Measurements from ENCODE around the gene EPHA5.

Gene EPHA5

DNA sequence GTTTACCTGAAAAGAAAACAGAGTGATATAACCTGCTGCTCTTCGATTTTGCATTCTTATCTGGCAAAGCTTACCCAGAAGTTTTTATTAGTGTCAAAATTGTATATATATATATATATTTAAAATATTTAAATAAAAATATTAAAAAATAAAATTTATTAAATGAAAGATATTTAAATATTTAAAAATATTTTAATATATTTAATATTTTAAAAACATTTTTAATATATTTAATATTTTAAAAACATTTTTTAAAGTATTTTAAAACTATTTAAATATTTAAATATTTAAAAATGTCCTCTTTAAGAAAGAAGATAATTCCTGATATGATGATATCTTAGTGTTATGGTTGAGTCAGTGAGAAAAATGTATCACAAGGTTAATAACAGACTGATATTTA is 317.2 kb downstream of the EPHA5 start:
- TF ChIP-seq, protein P1, sequence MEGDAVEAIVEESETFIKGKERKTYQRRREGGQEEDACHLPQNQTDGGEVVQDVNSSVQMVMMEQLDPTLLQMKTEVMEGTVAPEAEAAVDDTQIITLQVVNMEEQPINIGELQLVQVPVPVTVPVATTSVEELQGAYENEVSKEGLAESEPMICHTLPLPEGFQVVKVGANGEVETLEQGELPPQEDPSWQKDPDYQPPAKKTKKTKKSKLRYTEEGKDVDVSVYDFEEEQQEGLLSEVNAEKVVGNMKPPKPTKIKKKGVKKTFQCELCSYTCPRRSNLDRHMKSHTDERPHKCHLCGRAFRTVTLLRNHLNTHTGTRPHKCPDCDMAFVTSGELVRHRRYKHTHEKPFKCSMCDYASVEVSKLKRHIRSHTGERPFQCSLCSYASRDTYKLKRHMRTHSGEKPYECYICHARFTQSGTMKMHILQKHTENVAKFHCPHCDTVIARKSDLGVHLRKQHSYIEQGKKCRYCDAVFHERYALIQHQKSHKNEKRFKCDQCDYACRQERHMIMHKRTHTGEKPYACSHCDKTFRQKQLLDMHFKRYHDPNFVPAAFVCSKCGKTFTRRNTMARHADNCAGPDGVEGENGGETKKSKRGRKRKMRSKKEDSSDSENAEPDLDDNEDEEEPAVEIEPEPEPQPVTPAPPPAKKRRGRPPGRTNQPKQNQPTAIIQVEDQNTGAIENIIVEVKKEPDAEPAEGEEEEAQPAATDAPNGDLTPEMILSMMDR (IDR thresholded peaks at IDR 0.05; ENCODE audit: borderline replicate concordance, control extremely low read depth, extremely low read depth, insufficient read depth, missing control alignments), result no peak
- in situ Hi-C loops (cut with MboI; ENCODE audit: low sequenced_read_pairs, unreplicated experiment), result no loop called here
- no peak for DNase-seq (ENCODE audit: low spot score)

DNA sequence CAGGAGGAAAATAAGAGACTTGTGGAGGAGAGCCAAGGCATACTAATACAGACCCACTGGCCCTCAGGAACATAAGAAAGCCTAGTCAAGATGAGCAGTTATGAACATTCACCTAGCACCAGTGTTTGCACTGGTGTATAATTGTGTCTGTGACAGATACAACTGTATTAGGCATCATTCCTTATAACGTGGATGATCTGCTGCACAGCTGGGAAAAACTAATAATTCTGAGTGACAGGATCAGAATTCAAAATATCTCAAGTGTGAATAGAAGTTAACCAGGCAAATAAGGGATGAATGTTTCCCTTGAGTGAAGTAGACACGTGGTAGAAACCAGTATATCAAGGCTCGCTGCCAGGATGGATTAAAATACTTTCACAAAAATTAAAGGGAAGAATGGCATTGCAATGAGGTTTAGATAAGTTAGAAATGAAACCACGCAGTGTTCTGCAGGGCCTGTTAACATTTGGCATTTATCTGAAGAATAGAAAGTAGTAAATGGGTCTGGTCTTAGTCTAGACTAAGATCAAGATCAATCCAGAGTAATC is 325.9 kb downstream of the EPHA5 start:
- TF ChIP-seq, protein P1 (IDR thresholded peaks at IDR 0.05; ENCODE audit: borderline replicate concordance, control extremely low read depth, extremely low read depth, insufficient read depth, missing control alignments), result no peak
- DNase-seq (ENCODE audit: low spot score), result no peak
- in situ Hi-C loops (cut with MboI; ENCODE audit: low sequenced_read_pairs, unreplicated experiment), result no loop called here

DNA sequence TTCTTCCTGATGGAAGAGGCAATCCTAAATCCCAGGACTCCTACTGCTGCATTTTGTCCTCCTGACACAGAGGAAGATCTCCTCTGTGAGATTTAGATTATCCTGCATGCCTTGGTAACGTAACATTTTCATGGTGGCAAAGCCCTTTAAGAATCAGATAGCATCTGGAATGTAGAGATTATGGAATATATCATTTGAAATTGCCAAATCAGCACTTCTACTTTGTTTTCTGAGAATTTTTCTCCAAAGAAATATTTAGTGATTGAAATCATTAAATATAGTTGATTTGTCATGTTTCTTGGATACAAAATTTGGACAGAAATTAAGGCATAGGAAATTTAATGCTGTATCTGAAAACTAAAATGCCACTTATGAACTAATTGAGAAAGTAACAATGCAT is 326.9 kb downstream of the EPHA5 start:
- TF ChIP-seq, protein P1 (IDR thresholded peaks at IDR 0.05; ENCODE audit: borderline replicate concordance, control extremely low read depth, extremely low read depth, insufficient read depth, missing control alignments), result no peak
- DNase-seq (ENCODE audit: low spot score), result no peak
- in situ Hi-C loops (cut with MboI; ENCODE audit: low sequenced_read_pairs, unreplicated experiment), result no loop called here

DNA sequence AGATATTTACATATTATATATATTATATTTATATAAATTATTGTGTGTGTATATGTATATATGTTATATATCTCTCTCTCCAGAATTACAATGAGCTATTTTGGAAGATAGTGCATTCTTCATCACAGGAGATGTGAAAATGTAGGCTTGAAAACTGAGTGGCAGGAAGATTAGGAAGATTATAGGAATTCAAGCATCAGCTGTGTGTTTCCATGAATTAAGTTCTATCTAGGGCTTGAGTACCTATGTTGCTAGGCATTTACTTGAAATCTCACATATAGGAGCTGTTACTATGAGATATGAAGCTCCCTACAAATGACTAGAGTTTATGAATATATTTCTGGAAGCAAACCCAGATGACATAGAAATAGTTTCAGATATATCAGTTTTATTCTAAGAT is 328.7 kb downstream of the EPHA5 start:
- in situ Hi-C loops (cut with MboI; ENCODE audit: low sequenced_read_pairs, unreplicated experiment), result no loop called here
- DNase-seq (ENCODE audit: low spot score), result no peak
- TF ChIP-seq, protein P1 (IDR thresholded peaks at IDR 0.05; ENCODE audit: borderline replicate concordance, control extremely low read depth, extremely low read depth, insufficient read depth, missing control alignments), result no peak

DNA sequence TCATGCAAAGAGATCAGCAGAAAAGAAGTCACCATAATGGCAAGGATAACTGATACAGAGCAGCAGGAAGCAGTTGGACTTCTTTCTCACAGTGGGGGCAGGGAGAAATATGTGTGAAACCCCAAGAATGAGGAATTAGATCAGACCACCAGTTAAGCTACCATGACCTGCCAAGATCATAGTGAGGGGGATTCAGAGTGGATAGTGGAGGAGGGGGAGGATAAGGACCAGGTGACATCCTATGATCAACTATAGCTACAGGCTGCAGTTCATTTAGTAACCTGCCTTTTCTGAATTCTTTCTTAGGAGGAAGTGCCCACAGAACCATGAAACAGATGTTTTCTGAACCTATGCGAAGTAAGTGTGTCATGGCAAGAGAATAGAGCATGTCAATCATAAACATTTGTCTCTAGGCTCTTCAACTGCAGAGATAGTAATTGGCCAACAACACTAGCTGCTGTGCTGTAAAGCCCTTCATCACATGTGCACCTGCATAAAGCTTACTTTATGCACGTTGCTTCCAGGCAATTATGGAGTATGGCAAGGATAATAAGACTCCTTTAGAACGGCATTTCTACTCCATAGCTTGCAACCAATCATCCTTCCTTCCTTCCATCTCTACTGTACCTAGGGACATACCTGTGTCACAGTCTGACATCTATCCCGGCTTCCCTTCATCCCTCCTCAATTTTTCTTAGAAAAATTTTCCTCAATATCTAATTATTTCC is 329.7 kb downstream of the EPHA5 start:
- TF ChIP-seq, protein P1 (IDR thresholded peaks at IDR 0.05; ENCODE audit: borderline replicate concordance, control extremely low read depth, extremely low read depth, insufficient read depth, missing control alignments), result no peak
- in situ Hi-C loops (cut with MboI; ENCODE audit: low sequenced_read_pairs, unreplicated experiment), result no loop called here
- no peak for DNase-seq (ENCODE audit: low spot score)

DNA sequence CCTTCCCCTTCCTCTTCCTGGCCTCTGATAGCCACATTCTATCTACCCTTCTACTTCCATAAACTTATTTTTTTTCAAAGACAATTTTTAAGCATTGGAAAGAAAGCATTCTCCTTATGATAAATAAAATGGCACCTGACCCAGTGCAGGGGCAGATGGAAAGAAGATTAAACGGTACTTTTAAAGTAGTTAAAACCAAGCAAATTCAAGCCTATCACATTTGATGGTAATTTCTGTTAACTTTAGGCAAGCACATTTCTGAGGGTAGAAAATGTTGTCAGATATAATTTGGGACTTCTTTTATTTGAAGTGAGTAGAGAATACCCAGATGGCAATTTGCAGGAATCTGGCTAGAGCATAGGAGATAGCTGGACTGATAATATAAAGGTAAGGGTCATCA is 332.9 kb downstream of the EPHA5 start:
- no peak for DNase-seq (ENCODE audit: low spot score)
- TF ChIP-seq, protein P1 (IDR thresholded peaks at IDR 0.05; ENCODE audit: borderline replicate concordance, control extremely low read depth, extremely low read depth, insufficient read depth, missing control alignments), result no peak
- in situ Hi-C loops (cut with MboI; ENCODE audit: low sequenced_read_pairs, unreplicated experiment), result no loop called here

Measured in GM13976 (cell line).